Liver (tissue), 3 donors: Measurements from ENCODE around the gene NDFIP2.

Experiments
- ATF3 ChIP-seq: IDR thresholded peaks from 2 replicates; pipeline ENCODE4 v1.6.1; 2016; ENCODE audit warnings: antibody characterized with exemption
- CTCF ChIP-seq: fragments of 150-350 bp; IDR thresholded peaks from 2 replicates; pipeline ENCODE4 v1.5.1; 2017; ENCODE audit warnings: improper control_type of control experiment, low read depth, low read length; ENCODE audit not compliant: missing input control
- FOXA1 ChIP-seq: IDR thresholded peaks from 2 replicates; pipeline ENCODE4 v1.6.1; 2016; ENCODE audit warnings: antibody characterized with exemption
- GABPA ChIP-seq, 2 donors: IDR thresholded peaks in 1 of 2; conservative IDR thresholded peaks in 1 of 2; 2 replicates each; pipeline ENCODE4 v1.6.1; 2016; ENCODE audit warnings: antibody characterized with exemption in 2 of 2, mild to moderate bottlenecking in 1 of 2, moderate library complexity in 1 of 2
- HNF4G ChIP-seq: IDR thresholded peaks from 2 replicates; pipeline ENCODE4 v1.6.1; 2016; ENCODE audit warnings: antibody characterized with exemption
- JUND ChIP-seq, 2 donors: IDR thresholded peaks; 2 replicates each; pipeline ENCODE4 v1.6.1; 2016; ENCODE audit warnings: antibody characterized with exemption in 2 of 2
- RAD21 ChIP-seq, 2 donors: IDR thresholded peaks; 2 replicates each; pipeline ENCODE4 v1.6.1; 2016; ENCODE audit warnings: antibody characterized with exemption in 2 of 2, mild to moderate bottlenecking in 2 of 2
- RXRA ChIP-seq, 2 donors: IDR thresholded peaks; 2 replicates each; pipeline ENCODE4 v1.6.1; 2017 to 2018; ENCODE audit warnings: antibody characterized with exemption in 2 of 2, mild to moderate bottlenecking in 1 of 2
- SP1 ChIP-seq: IDR thresholded peaks from 2 replicates; pipeline ENCODE4 v1.6.1; 2018; ENCODE audit warnings: antibody characterized with exemption, mild to moderate bottlenecking
- TAF1 ChIP-seq: conservative IDR thresholded peaks from 2 replicates; pipeline ENCODE4 v1.6.1; 2016; ENCODE audit warnings: antibody characterized with exemption, mild to moderate bottlenecking
- YY1 ChIP-seq: IDR thresholded peaks from 2 replicates; pipeline ENCODE4 v1.6.1; 2016; ENCODE audit warnings: antibody characterized with exemption, mild to moderate bottlenecking
- TF ChIP-seq, protein P1 (sequence below): IDR thresholded peaks from 2 replicates; pipeline ENCODE4 v1.6.1; 2016; ENCODE audit warnings: antibody characterized with exemption, mild to moderate bottlenecking
- TF ChIP-seq, protein P2 (sequence below): IDR thresholded peaks from 2 replicates; pipeline ENCODE4 v1.6.1; 2016; ENCODE audit warnings: antibody characterized with exemption
- donor health status: healthy.
- donor health status: healthy.

- TF ChIP-seq, protein P1, sequence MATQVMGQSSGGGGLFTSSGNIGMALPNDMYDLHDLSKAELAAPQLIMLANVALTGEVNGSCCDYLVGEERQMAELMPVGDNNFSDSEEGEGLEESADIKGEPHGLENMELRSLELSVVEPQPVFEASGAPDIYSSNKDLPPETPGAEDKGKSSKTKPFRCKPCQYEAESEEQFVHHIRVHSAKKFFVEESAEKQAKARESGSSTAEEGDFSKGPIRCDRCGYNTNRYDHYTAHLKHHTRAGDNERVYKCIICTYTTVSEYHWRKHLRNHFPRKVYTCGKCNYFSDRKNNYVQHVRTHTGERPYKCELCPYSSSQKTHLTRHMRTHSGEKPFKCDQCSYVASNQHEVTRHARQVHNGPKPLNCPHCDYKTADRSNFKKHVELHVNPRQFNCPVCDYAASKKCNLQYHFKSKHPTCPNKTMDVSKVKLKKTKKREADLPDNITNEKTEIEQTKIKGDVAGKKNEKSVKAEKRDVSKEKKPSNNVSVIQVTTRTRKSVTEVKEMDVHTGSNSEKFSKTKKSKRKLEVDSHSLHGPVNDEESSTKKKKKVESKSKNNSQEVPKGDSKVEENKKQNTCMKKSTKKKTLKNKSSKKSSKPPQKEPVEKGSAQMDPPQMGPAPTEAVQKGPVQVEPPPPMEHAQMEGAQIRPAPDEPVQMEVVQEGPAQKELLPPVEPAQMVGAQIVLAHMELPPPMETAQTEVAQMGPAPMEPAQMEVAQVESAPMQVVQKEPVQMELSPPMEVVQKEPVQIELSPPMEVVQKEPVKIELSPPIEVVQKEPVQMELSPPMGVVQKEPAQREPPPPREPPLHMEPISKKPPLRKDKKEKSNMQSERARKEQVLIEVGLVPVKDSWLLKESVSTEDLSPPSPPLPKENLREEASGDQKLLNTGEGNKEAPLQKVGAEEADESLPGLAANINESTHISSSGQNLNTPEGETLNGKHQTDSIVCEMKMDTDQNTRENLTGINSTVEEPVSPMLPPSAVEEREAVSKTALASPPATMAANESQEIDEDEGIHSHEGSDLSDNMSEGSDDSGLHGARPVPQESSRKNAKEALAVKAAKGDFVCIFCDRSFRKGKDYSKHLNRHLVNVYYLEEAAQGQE: no peak
- TF ChIP-seq CTCF (no peak), RAD21 (IDR thresholded peaks at IDR 0.05) (no peak), TAF1 (no peak), SP1 (no peak), RXRA (IDR thresholded peaks at IDR 0.05) (no peak), YY1 (no peak), JUND (IDR thresholded peaks at IDR 0.05) (no peak), HNF4G (no peak), GABPA (IDR thresholded peaks at IDR 0.05 in 1 of 2, conservative IDR thresholded peaks at IDR 0.05 in 1 of 2) (no peak), ATF3 (no peak), FOXA1 (no peak)
- TF ChIP-seq, protein P2, sequence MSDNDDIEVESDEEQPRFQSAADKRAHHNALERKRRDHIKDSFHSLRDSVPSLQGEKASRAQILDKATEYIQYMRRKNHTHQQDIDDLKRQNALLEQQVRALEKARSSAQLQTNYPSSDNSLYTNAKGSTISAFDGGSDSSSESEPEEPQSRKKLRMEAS: no peak
These were observed 41.7 kb upstream of the NDFIP2 start for GRCh38 chr13:79439275-79439674.
